GM12872 (cell line): Measurements from ENCODE around the gene GATA5.

Experiments
- TF ChIP-seq, protein P1 (sequence below): IDR thresholded peaks from 3 replicates; pipeline ENCODE4 v1.5.1; 2011; ENCODE audit warnings: low read depth, mild to moderate bottlenecking, low read length, moderate library complexity; ENCODE audit not compliant: insufficient read depth

The GATA5 gene

GRCh38 chr20:62448788-62449187, 27.0 kb downstream of the GATA5 start:
- TF ChIP-seq, protein P1, sequence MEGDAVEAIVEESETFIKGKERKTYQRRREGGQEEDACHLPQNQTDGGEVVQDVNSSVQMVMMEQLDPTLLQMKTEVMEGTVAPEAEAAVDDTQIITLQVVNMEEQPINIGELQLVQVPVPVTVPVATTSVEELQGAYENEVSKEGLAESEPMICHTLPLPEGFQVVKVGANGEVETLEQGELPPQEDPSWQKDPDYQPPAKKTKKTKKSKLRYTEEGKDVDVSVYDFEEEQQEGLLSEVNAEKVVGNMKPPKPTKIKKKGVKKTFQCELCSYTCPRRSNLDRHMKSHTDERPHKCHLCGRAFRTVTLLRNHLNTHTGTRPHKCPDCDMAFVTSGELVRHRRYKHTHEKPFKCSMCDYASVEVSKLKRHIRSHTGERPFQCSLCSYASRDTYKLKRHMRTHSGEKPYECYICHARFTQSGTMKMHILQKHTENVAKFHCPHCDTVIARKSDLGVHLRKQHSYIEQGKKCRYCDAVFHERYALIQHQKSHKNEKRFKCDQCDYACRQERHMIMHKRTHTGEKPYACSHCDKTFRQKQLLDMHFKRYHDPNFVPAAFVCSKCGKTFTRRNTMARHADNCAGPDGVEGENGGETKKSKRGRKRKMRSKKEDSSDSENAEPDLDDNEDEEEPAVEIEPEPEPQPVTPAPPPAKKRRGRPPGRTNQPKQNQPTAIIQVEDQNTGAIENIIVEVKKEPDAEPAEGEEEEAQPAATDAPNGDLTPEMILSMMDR = no peak

GRCh38 chr20:62448038-62448437, 27.8 kb downstream of the GATA5 start:
- TF ChIP-seq, protein P1 = no peak

- TF ChIP-seq, protein P1 = no peak
These were observed 28.6 kb downstream of the GATA5 start for GRCh38 chr20:62446888-62447869.

DNA sequence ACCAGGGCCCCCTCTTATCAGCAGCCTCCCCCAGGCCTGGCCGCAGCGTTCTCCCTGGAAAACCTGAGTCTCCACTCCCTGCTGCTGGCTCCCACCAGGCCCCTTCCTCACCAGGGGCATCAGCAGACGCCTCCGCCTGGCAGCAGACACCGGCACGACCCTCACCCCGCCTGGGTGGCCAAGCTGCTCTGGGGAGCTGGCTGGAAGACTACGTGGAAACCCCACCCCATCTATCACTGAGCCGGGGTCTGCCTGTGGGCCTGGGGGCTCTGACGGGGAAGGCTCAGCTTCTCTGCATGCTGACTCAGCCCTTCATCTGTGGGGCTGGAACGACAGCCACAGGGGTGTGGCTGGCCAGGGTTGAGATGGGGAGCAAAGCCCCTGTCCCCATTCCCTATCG, 29.3 kb downstream of the GATA5 start:
- TF ChIP-seq, protein P1 = no peak

DNA sequence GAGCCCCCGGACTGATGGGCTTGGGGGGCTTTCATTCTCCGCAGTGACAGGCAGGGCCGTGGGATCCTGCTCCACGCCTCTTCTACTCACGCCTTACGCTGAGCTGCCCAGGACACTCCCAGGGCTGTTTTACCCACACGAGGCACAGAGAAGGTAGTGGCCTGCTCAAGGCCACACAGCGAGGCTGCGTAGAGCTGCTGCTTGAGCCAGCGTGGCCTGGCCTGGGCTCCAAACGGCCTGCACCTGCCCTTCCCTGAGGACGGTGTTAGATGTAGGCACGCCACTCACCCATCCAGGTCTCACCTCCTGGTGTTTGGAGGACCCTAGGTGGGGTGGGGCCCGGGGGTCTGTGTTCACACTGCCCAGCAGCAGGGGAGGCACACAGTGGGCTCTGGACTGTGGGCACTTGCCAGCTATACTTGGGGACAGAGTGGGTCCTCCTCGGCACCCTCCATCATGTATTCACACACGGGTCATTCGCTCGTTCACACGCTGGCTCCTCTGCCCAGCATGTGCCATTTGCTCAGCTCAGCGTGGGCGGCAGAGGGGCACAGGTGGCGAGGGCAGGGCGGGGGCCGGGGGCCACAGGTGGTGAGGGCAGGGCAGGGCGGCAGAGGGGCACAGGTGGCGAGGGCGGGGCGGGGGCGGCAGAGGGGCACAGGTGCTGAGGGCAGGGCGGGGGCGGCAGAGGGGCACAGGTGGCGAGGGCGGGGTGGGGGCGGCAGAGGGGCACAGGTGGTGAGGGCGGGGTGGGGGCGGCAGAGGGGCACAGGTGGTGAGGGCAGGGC, 30.0 kb downstream of the GATA5 start:
- TF ChIP-seq, protein P1 = no peak

DNA sequence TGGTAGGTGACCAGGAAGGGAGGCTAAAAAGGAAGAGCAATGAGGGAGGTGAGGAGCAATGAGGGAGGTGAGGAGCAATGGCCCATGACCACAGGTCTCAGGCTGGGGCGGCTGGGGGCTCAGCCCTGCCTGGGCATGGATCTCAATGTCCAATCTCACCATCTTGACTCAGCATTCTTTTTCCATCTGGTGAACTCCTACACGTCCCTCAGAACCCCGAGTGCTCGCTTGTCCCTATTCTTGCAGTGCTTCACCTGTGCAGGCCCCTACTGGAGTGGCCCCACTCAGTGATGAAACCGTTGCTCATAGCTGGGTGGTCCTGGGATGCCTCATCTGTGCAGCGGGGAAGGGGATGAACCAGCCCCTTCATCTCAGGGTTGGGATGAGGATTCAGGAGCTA, 31.5 kb downstream of the GATA5 start:
- TF ChIP-seq, protein P1 = no peak

GRCh38 chr20:62441987-62442539, 33.7 kb downstream of the GATA5 start:
- TF ChIP-seq, protein P1 = no peak
